ENCODE results near the gene TAT.

Gene TAT

DNA sequence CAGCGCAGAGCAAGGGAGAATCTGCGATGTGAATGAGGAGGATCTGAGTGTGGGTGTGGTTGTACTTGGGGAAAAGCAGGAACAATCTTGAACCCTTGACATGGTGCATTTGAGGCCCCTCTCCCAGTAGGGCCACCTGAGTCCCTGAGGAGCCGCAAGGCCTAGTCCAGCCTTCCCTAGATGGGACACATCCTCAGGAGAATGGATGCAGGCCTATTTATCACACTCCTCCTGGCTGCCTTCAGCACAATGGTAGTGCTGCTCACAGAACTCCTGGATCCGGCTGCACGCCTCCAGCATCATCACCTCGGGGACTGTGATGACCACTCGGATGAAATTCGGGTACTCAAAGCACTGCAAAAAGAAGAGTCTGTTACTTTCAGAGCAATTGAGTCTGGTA, 9.0 kb downstream of the TAT start:
- H3K9me3 ChIP-seq (ENCODE audit: control insufficient read depth, insufficient read depth, low read depth, low read length): no peaks in the 10 kb centered on the region
- H3K4me3 ChIP-seq (ENCODE audit: low read depth, low read length): no peak overlapping the region
- TF ChIP-seq ZNF138 (tag by site-specific recombination; IDR thresholded peaks at IDR 0.05; ENCODE audit: borderline replicate concordance) (no peak), ZNF266 (tag by site-specific recombination; IDR thresholded peaks at IDR 0.05; ENCODE audit: low read depth) (no peak), ZNF366 (tag by site-specific recombination; conservative IDR thresholded peaks at IDR 0.05) (no peak), BCL11B (tag by site-specific recombination; IDR thresholded peaks at IDR 0.05; ENCODE audit: low read depth) (no peak), ZBTB8A (tag by site-specific recombination; IDR thresholded peaks at IDR 0.05) (no peak), ZNF791 (tag by site-specific recombination; IDR thresholded peaks at IDR 0.05) (no peak), ZNF514 (tag by site-specific recombination; IDR thresholded peaks at IDR 0.05) (no peak), SCRT1 (tag by site-specific recombination; IDR thresholded peaks at IDR 0.05; ENCODE audit: borderline replicate concordance) (no peak), ZNF16 (tag by site-specific recombination; IDR thresholded peaks at IDR 0.05; ENCODE audit: low read depth) (no peak), ZNF555 (tag by site-specific recombination; conservative IDR thresholded peaks at IDR 0.05) (no peak), GLIS2 (tag by site-specific recombination; IDR thresholded peaks at IDR 0.05) (no peak), ZNF747 (tag by site-specific recombination; IDR thresholded peaks at IDR 0.05) (no peak), ZNF558 (tag by site-specific recombination; IDR thresholded peaks at IDR 0.05) (no peak)
- TF ChIP-seq, protein P1, sequence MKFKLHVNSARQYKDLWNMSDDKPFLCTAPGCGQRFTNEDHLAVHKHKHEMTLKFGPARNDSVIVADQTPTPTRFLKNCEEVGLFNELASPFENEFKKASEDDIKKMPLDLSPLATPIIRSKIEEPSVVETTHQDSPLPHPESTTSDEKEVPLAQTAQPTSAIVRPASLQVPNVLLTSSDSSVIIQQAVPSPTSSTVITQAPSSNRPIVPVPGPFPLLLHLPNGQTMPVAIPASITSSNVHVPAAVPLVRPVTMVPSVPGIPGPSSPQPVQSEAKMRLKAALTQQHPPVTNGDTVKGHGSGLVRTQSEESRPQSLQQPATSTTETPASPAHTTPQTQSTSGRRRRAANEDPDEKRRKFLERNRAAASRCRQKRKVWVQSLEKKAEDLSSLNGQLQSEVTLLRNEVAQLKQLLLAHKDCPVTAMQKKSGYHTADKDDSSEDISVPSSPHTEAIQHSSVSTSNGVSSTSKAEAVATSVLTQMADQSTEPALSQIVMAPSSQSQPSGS (tag by site-specific recombination; IDR thresholded peaks at IDR 0.05; ENCODE audit: low read depth): no peak
- TF ChIP-seq, protein P2, sequence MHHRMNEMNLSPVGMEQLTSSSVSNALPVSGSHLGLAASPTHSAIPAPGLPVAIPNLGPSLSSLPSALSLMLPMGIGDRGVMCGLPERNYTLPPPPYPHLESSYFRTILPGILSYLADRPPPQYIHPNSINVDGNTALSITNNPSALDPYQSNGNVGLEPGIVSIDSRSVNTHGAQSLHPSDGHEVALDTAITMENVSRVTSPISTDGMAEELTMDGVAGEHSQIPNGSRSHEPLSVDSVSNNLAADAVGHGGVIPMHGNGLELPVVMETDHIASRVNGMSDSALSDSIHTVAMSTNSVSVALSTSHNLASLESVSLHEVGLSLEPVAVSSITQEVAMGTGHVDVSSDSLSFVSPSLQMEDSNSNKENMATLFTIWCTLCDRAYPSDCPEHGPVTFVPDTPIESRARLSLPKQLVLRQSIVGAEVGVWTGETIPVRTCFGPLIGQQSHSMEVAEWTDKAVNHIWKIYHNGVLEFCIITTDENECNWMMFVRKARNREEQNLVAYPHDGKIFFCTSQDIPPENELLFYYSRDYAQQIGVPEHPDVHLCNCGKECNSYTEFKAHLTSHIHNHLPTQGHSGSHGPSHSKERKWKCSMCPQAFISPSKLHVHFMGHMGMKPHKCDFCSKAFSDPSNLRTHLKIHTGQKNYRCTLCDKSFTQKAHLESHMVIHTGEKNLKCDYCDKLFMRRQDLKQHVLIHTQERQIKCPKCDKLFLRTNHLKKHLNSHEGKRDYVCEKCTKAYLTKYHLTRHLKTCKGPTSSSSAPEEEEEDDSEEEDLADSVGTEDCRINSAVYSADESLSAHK (tag by site-specific recombination; IDR thresholded peaks at IDR 0.05): no peak
- no peak overlapping the region for H3K27ac ChIP-seq (ENCODE audit: extremely low read depth, low read depth, low read length)
- CTCF ChIA-PET: interaction anchor here (3.0 kb wide), 1 partner anchor 43 kb away, joined by 10 read pairs; no protein-coding TSS in a partner anchor
- POLR2A ChIA-PET: no interaction called here
- 0 out of 2 replicates have a peak, but pooled peaks cover 4% of the 10 kb centered on the region for H3K4me1 ChIP-seq (ENCODE audit: control insufficient read depth, insufficient read depth, low read length)
- no peaks in the 10 kb centered on the region for H3K36me3 ChIP-seq (ENCODE audit: control insufficient read depth in 2 of 2, insufficient read depth in 1 of 2, low read length in 2 of 2)

DNA sequence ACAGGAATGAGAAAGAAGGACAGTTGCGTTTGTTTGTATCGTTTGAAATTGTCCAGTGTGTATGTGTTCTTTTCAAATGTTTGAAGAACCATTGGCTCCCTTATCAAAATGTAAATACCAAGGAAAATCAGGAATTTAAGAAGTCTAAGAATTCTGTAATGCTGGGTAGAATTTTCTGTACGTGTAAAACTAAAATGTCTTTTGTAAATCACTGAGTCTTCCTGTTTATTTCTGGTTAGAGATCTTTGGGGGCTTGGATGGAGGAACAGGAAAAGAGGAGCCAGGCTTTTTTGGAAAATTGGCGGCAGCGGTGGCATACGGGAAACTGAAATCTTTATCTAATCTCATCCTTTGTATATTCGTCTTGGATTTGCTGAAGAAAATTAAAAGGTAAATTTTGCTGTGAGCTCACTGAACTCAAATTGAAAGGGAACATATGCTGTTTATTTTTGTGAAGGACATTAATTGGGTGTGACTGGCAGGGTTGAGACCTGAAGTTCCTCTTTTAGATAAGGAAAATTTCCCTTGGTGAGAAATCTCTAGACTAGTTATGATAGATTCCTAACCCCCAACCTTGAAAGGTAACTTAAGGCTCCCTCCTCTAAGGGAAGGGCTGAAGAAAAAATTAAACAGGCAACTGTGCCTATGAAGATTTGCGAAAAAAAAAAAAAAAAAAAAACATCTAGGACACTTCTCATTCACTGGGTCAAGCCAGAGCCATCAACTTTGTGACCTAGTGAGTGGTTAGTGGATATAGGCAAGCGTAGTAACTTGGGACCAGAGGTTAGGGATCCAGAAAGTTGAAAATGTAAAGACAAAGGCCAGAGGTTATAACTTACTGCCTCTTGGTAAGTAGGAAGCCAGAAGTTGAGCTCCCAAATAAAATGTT, 10.8 kb downstream of the TAT start:
- H3K36me3 ChIP-seq (ENCODE audit: control insufficient read depth in 2 of 2, insufficient read depth in 1 of 2, low read length in 2 of 2): no peaks in the 10 kb centered on the region
- H3K27ac ChIP-seq (ENCODE audit: extremely low read depth, low read depth, low read length): peak overlapping the region; percentile 54; the same call in 1 of the 2 replicates
- H3K9me3 ChIP-seq (ENCODE audit: control insufficient read depth, insufficient read depth, low read depth, low read length): no peaks in the 10 kb centered on the region
- H3K4me1 ChIP-seq (ENCODE audit: control insufficient read depth, insufficient read depth, low read length): 0 out of 2 replicates have a peak, but pooled peaks cover 4% of the 10 kb centered on the region
- TF ChIP-seq, protein P3, sequence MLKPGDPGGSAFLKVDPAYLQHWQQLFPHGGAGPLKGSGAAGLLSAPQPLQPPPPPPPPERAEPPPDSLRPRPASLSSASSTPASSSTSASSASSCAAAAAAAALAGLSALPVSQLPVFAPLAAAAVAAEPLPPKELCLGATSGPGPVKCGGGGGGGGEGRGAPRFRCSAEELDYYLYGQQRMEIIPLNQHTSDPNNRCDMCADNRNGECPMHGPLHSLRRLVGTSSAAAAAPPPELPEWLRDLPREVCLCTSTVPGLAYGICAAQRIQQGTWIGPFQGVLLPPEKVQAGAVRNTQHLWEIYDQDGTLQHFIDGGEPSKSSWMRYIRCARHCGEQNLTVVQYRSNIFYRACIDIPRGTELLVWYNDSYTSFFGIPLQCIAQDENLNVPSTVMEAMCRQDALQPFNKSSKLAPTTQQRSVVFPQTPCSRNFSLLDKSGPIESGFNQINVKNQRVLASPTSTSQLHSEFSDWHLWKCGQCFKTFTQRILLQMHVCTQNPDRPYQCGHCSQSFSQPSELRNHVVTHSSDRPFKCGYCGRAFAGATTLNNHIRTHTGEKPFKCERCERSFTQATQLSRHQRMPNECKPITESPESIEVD (tag by site-specific recombination; IDR thresholded peaks at IDR 0.05): 0 out of 2 replicates have a peak, but pooled peaks have one; percentile 11
- no peak for TF ChIP-seq ZNF354C (tag by site-specific recombination; IDR thresholded peaks at IDR 0.05; ENCODE audit: borderline replicate concordance, low read depth)
- POLR2A ChIA-PET: interaction anchor here (1.6 kb wide), 1 partner anchor 40 kb away, joined by 11 read pairs; the partner anchor contains the start of gene CHST4
- CTCF ChIA-PET: interaction anchor here (0.6 to 3.0 kb wide), 6 partner anchors 10 to 756 kb away, joined by 3 to 26 read pairs (median 4); partner anchors contain the start of gene TAT
- H3K4me3 ChIP-seq (ENCODE audit: low read depth, low read length): no peak overlapping the region
